Central memory CD8-positive, alpha-beta T cell (primary cell): ENCODE results near the gene SMTNL2.
"Not testable (repeated sequence)": the region's sequence is repeated elsewhere in the genome, so short reads cannot be mapped to it uniquely, and the experiment has no call there.

Source experiments
- ATAC-seq: fragments of 150-1000 bp; cut with Tn5 transposase; replicated peaks from 2 replicates; pipeline ENCODE4 v1.10.0; 2022; ENCODE audit warnings: mild to moderate bottlenecking, moderate FRiP score, moderate number of reproducible peaks; ENCODE audit not compliant: poor library complexity, severe bottlenecking; ENCODE audit errors: extremely low read depth
- DNase-seq, 2 donors: peaks; one replicate each; pipeline ENCODE4 v3.0.0; 2021; ENCODE audit warnings: low spot score in 2 of 2
- H3K27ac Mint-ChIP-seq: one replicate; pipeline ENCODE4 v1.8.0; 2022; ENCODE audit warnings: low read depth, mild to moderate bottlenecking, moderate library complexity, mixed read lengths
- H3K27me3 Mint-ChIP-seq: one replicate; pipeline ENCODE4 v1.8.0; 2022; ENCODE audit warnings: mixed read lengths
- H3K36me3 Mint-ChIP-seq: one replicate; pipeline ENCODE4 v1.8.0; 2022; ENCODE audit warnings: mild to moderate bottlenecking, moderate library complexity, mixed read lengths; ENCODE audit not compliant: insufficient read depth
- H3K4me1 Mint-ChIP-seq: one replicate; pipeline ENCODE4 v1.8.0; 2022; ENCODE audit warnings: mixed read lengths
- H3K4me3 Mint-ChIP-seq: one replicate; pipeline ENCODE4 v1.8.0; 2022; ENCODE audit warnings: mild to moderate bottlenecking, moderate library complexity, mixed read lengths
- H3K9me3 Mint-ChIP-seq: one replicate; pipeline ENCODE4 v1.8.0; 2022; ENCODE audit warnings: mixed read lengths

Gene SMTNL2

DNA sequence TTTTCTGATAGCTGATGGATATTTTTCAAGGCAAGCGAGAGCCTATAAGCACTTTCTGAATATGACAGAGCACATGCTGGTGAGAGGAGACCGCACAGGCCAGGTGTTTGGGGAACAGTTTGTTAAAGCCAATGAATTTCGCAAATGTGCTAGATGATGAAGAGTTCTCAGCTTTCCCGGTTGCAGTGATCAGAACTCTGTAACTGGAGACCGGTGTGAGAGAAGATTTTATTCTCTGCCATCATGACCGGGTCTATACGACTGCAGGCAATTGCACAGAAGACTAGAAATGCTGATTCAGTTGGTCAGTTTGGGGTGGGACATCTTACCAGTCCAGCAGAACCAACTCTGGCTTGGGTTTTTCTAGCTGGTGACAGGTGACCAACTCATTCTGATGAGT, 25.4 kb downstream of the SMTNL2 start:
- DNase-seq (no peak), ATAC-seq (no peak)
- H3K4me3 Mint-ChIP-seq = no peak overlapping the region
- H3K27ac Mint-ChIP-seq = no peak overlapping the region
- no peaks in the 10 kb centered on the region for H3K9me3 Mint-ChIP-seq
- H3K27me3 Mint-ChIP-seq = peaks cover 29% of the 10 kb centered on the region
- no peaks in the 10 kb centered on the region for H3K36me3 Mint-ChIP-seq
- no peaks in the 10 kb centered on the region for H3K4me1 Mint-ChIP-seq

DNA sequence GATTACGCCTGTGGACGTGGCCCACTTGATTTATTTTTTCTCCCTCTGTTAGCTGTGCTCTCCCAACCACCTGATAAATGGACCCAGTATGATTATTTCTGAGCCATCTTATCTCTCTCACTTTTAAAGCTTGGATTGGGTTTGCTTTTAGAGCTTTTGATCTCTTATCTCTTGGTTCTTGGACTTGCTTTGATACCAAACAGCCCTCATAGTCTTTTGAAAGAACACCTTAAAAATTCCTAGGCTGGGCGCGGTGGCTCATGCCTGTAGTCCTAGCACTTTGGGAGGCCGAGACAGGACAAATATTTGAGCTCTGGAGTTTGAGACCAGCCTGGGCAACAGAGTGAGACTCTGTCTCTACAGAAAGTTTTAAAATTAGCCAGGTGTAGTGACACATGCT, 25.8 kb downstream of the SMTNL2 start:
- Mint-ChIP-seq H3K27ac (no peak overlapping the region), H3K36me3 (no peaks in the 10 kb centered on the region), H3K27me3 (peaks cover 29% of the 10 kb centered on the region)

DNA sequence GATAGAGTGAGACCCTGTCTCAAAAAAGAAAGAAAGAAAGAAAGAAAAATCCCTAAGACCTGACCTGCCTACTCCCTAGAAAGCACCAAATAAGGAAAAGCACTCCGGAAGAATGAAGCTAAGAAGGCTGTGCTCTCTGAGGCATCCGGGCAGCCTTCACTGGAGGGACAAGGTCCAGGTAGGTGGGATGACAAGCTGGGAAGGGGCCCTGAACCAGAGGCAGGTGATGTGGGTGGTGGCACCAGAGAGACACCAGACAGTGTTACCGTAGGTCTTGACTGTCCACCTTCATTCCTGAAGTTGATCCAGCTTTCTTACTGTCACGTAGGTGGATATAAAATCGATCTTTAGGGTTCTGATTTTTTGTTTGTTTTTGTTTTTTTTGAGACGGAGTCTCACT, 26.3 kb downstream of the SMTNL2 start:
- ATAC-seq = no peak
- Mint-ChIP-seq H3K27me3 (peaks cover 34% of the 10 kb centered on the region), H3K36me3 (no peaks in the 10 kb centered on the region), H3K9me3 (no peaks in the 10 kb centered on the region), H3K4me1 (no peaks in the 10 kb centered on the region), H3K4me3 (no peak overlapping the region), H3K27ac (no peak overlapping the region)
- DNase-seq = no peak

More for the DNA sequence above, 25.8 kb downstream of the SMTNL2 start:
- no peak for DNase-seq
- no peak for ATAC-seq
- Mint-ChIP-seq H3K4me3 (no peak overlapping the region), H3K4me1 (no peaks in the 10 kb centered on the region), H3K9me3 (no peaks in the 10 kb centered on the region)

DNA sequence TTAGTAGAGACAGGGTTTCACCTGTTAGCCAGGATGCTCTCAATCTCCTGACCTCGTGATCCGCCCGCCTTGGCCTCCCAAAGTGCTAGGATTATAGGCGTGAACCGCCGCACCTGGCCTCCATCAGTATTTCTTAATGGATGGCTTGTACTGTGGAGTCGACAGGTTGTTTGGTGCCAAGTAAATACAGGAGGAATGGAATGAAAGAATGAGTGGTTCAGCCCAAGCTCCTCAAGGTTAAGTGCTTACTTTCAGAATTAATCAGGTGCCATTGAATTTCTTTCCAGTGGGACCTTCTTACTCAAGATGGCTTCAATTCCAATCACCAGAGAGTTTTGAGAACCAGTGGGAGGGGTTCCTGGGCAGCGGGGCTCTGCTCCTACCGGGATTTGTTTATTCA, 32.1 kb downstream of the SMTNL2 start:
- ATAC-seq (no peak), DNase-seq (no peak)
- Mint-ChIP-seq H3K4me1 (no peaks in the 10 kb centered on the region), H3K9me3 (no peaks in the 10 kb centered on the region), H3K36me3 (no peaks in the 10 kb centered on the region), H3K27me3 (peaks cover 19% of the 10 kb centered on the region), H3K27ac (no peak overlapping the region), H3K4me3 (no peak overlapping the region)

DNA sequence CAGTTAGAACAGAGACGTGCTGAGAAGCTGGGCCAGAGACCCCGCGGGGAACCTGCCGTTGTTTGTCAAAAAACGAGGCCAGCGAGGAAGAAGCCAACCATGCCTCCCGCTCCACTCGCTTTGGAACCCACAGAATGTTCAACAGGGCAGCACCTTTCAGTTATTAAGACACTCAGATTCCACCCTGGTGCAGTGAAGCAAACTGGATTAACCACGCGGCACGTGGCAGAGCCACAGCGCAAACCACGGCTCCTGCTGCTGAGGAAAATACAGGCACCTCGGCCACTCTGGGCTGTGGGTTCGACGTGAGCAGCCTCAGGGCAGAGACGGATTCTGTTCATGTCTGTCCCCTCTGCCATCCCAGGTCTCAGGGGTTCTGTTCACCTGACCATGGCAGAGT, 32.8 kb downstream of the SMTNL2 start:
- no peak for DNase-seq
- Mint-ChIP-seq H3K4me3 (no peak overlapping the region), H3K27me3 (peaks cover 19% of the 10 kb centered on the region), H3K36me3 (no peaks in the 10 kb centered on the region), H3K9me3 (no peaks in the 10 kb centered on the region), H3K27ac (no peak overlapping the region), H3K4me1 (no peaks in the 10 kb centered on the region)
- ATAC-seq = no peak

DNA sequence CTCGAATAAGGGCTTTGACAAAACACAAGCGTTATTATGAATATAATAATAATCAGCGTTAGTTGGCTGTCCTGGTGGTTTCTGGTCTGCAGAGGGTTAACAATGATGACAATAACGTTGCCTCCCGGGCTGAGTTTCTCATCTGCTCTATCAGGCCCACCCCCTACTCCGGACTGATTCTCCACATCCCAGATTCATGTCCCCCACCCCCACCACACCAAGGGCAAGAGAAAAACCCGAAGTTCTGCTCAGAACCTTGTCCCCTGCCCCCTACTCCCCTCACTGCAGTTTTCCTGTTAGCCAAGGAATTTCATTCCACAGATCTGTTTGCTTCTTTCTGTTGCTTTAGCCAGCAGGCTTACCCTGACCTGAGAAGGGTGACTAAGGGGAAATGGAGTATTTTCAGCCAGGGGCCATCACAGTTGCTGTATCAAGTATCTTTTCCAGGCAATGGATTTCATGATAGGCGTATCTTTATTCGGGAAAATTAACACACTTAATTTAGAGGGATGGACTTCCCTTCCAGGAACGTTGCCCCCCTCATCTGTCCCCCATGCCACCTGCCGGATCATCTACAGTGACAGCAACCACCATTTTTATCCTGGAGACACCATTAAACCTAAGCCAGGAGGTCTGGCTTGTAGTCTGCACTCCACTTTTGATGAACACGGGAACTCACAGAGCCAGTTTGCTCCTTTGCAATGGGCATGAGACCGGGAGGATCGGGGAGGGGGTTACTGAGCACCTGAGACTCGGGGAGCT, 33.4 kb downstream of the SMTNL2 start:
- no peaks in the 10 kb centered on the region for H3K4me1 Mint-ChIP-seq
- peaks cover 19% of the 10 kb centered on the region for H3K27me3 Mint-ChIP-seq
- DNase-seq = no peak
- no peak for ATAC-seq
- no peaks in the 10 kb centered on the region for H3K9me3 Mint-ChIP-seq
- no peaks in the 10 kb centered on the region for H3K36me3 Mint-ChIP-seq
- H3K27ac Mint-ChIP-seq = no peak overlapping the region
- H3K4me3 Mint-ChIP-seq = no peak overlapping the region

DNA sequence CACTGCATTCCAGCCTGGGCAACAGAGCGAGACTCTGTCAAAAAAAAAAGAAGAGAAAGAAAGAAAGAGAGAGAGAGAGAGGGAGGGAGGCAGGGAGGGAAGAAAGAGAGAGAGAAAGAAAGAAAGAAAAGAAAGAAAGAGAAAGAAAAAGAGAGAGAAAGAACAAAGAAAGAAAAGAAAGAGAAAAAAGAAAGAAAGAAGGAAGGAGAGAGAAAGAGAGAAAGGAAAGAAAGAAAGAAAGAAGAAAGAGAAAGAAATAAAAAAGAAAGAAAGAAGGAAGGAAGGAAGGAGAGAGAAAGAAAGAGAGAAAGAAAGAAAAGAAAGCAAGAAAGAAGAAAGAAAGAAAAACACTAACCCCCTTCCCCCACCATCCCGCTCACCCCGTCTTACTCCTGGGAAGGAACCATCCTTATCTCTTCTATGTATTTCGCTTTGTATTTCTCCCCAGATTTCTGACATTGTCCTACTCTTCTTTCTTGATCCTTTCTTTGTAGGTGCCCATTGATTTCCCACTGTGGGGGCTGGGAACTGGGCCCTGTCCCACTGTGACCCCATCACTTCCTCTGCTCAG, 36.3 kb downstream of the SMTNL2 start:
- Mint-ChIP-seq H3K4me3 (no peak overlapping the region), H3K27ac (no peak overlapping the region), H3K9me3 (no peaks in the 10 kb centered on the region), H3K36me3 (no peaks in the 10 kb centered on the region), H3K4me1 (no peaks in the 10 kb centered on the region), H3K27me3 (peaks cover 14% of the 10 kb centered on the region)
- no peak for DNase-seq
- no peak for ATAC-seq

DNA sequence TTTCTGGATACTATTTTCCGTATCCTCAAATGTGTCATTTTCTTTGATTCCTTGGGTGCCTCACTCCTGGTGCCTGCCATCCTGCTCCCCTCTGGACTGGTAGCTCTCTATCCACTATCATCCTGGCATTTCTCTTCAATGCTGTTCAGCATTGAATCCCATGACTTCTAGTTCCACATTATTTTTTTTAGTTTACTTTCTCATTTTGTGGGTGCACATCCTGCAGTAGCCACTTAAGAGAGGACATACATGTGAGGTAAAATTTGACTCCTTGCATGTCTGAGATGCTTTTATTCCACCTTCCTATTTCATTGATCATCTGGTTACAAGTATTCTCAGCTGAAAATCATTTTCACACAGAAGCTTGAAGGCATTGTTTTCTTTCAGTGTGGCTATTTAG, 38.0 kb downstream of the SMTNL2 start:
- Mint-ChIP-seq H3K9me3 (no peaks in the 10 kb centered on the region), H3K36me3 (no peaks in the 10 kb centered on the region), H3K4me1 (no peaks in the 10 kb centered on the region)

DNA sequence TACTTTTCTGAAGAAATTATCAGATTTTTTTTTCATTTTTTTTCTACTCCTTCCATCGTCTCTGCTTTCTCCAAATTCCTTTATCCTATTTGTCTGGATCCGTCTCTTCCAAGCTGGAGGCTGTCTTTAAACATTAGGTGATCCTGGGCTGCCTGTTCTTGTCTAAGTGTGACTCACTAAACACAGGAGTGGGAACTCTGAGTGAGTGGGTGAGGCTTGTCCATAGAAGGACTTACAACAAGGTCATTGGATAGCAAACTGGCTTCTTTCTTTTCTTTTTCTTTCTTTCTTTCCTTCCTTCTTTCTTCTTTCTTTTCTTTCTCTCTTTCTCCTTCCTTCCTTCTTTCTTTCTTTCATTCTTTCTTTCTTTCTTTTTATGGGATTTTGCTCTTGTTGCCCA, 38.9 kb downstream of the SMTNL2 start:
- Mint-ChIP-seq H3K36me3 (no peaks in the 10 kb centered on the region), H3K4me3 (no peak overlapping the region), H3K4me1 (no peaks in the 10 kb centered on the region), H3K27ac (no peak overlapping the region), H3K27me3 (peaks cover 3% of the 10 kb centered on the region), H3K9me3 (no peaks in the 10 kb centered on the region)
- no peak for DNase-seq
- no peak for ATAC-seq

More for the DNA sequence above, 38.0 kb downstream of the SMTNL2 start:
- ATAC-seq = no peak
- DNase-seq = no peak
- H3K4me3 Mint-ChIP-seq = no peak overlapping the region
- peaks cover 10% of the 10 kb centered on the region for H3K27me3 Mint-ChIP-seq
- H3K27ac Mint-ChIP-seq = no peak overlapping the region

DNA sequence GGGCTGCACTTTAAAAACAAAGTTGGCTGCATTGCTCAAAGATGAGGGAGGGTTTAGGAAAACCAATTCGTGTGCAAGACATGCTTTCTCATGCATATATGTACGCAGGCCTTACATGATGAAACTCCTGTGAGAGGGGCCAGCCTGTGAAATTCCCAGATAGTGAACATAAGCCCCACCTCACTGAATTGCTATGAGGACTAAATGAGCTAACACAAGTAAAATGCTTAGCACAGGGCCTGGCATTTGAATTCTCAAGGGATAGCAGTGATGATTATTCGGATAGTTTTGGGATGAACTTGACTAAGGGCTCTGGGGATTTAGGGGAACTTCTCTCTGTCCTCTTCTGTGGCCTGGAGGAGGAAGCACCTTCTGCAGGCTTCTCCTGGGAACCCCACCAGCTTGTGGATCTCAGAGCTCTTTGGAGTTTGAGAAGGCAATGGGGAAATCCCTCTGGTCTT, 40.2 kb downstream of the SMTNL2 start:
- not testable (repeated sequence) for H3K27me3 Mint-ChIP-seq, DNase-seq, H3K27ac Mint-ChIP-seq, H3K4me1 Mint-ChIP-seq, H3K9me3 Mint-ChIP-seq, H3K36me3 Mint-ChIP-seq, ATAC-seq, H3K4me3 Mint-ChIP-seq

DNA sequence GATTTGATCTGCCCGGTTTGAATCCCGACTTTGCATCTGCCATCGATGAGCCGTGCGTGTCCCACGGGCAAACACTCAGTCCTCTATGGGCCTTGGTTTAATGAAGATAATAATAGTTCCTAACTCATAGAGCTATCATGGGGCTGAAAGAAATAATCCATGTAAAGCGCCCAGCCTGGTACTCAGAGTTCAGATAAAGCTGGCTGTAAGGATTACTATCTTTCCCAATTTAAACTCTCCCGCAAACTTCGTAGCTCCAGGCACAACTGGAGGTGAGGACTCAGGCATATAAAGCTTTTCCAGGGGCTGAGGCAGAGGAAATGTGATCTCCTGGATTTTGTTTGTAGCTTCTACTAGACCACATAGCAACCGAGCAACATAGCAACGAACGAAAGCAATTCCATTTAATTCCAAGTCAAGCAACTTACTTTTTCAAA, 40.9 kb downstream of the SMTNL2 start:
- ATAC-seq = no peak
- H3K9me3 Mint-ChIP-seq = no peaks in the 10 kb centered on the region
- H3K4me3 Mint-ChIP-seq = no peak overlapping the region
- DNase-seq = no peak
- no peaks in the 10 kb centered on the region for H3K4me1 Mint-ChIP-seq
- H3K36me3 Mint-ChIP-seq = no peaks in the 10 kb centered on the region
- H3K27ac Mint-ChIP-seq = no peak overlapping the region
- no peaks in the 10 kb centered on the region for H3K27me3 Mint-ChIP-seq

DNA sequence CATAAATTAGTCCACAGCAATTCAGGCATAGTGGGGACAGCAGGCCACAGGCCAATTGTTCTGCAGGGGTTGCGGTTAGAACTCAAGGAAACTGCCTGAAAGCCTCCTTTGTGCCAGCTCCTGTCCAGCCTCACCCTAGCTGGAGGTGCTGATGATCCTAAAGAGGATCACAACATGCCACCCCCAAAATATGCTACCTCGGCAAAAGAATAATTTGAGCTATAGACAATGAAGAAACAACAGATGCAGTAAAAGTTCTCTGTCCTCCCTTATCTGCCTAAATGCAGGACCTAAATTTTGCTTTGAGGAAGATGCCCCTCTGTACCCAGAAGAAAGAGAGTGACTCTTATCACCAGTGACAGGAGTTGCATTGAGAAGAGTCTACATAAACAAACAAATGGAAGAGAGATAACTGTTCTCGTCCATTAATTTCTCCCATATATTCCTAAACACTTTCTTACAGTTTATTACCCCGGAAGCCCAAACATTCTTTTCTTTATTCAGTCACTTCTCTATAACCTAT, 42.5 kb downstream of the SMTNL2 start:
- no peak overlapping the region for H3K27ac Mint-ChIP-seq
- ATAC-seq (no peak), DNase-seq (no peak)
- no peaks in the 10 kb centered on the region for H3K9me3 Mint-ChIP-seq
- H3K36me3 Mint-ChIP-seq = no peaks in the 10 kb centered on the region
- H3K4me3 Mint-ChIP-seq = no peak overlapping the region
- no peaks in the 10 kb centered on the region for H3K4me1 Mint-ChIP-seq
- H3K27me3 Mint-ChIP-seq = peaks cover 2% of the 10 kb centered on the region

DNA sequence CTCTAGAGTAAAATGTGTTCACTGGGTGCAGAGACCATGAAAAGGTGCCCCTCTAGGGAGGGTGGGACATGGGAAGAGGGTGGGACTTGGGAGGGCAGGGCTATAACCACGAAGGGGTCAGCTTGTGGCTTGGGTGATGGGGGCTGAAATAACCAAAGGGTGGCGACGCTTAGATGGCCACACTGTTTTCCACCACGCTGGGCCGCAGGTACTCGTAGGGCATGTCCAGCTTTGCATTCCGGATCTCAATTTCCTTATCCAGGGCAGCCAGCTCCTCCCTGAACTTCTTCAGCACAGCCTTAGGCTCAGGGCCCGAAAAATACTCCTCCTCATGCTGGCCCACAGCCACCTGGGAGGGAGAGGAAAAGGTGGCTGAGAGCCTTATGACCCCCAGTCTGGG, 47.1 kb downstream of the SMTNL2 start:
- peaks cover 48% of the 10 kb centered on the region for H3K27me3 Mint-ChIP-seq
- H3K4me3 Mint-ChIP-seq = no peak overlapping the region
- H3K27ac Mint-ChIP-seq = no peak overlapping the region
- no peak for ATAC-seq
- peaks cover 2% of the 10 kb centered on the region for H3K36me3 Mint-ChIP-seq
- no peaks in the 10 kb centered on the region for H3K9me3 Mint-ChIP-seq
- H3K4me1 Mint-ChIP-seq = peaks cover 10% of the 10 kb centered on the region
- no peak for DNase-seq
